GM18508 (cell line): ENCODE data around the gene MYH11.
"Not testable (repeated sequence)": the region's sequence is repeated elsewhere in the genome, so short reads cannot be mapped to it uniquely, and the experiment has no call there.

Experiments used
- ATAC-seq: cut with Tn5 transposase; IDR thresholded peaks from one replicate; pipeline ENCODE4 v1.9.1; 2021; ENCODE audit warnings: moderate number of reproducible peaks; ENCODE audit not compliant: insufficient read depth, unreplicated experiment

Gene MYH11

GRCh38 chr16:15879255-15879811 lies 22.5 kb upstream of the MYH11 start:
- no peak for ATAC-seq

GRCh38 chr16:15876503-15876902 lies 19.7 kb upstream of the MYH11 start:
- ATAC-seq: no peak

GRCh38 chr16:15874745-15875314 lies 18.0 kb upstream of the MYH11 start:
- ATAC-seq: no peak

GRCh38 chr16:15873737-15874136 lies 16.9 kb upstream of the MYH11 start:
- ATAC-seq: no peak

- ATAC-seq: no peak
Observed at GRCh38 chr16:15873301-15873700, 16.5 kb upstream of the MYH11 start.

- no peak for ATAC-seq
Observed at GRCh38 chr16:15870011-15870410, 13.2 kb upstream of the MYH11 start.

- ATAC-seq: no peak
Observed at GRCh38 chr16:15866451-15866850, 9.6 kb upstream of the MYH11 start.

- ATAC-seq: no peak
Observed at GRCh38 chr16:15865742-15866141, 8.9 kb upstream of the MYH11 start.

- ATAC-seq: no peak
Observed at GRCh38 chr16:15864939-15865338, 8.1 kb upstream of the MYH11 start.

- ATAC-seq: no peak
Observed at GRCh38 chr16:15861996-15862395, 5.2 kb upstream of the MYH11 start.

- no peak for ATAC-seq
Observed at GRCh38 chr16:15858921-15859668, 2.3 kb upstream of the MYH11 start.

- ATAC-seq: no peak
Observed at GRCh38 chr16:15857724-15858560, 1.1 kb upstream of the MYH11 start.

GRCh38 chr16:15856182-15856581 lies 646 bp downstream of the MYH11 start:
- ATAC-seq: no peak

GRCh38 chr16:15855704-15856003 lies 1.2 kb downstream of the MYH11 start:
- ATAC-seq: peak; percentile 69

GRCh38 chr16:15854906-15855703 lies 1.7 kb downstream of the MYH11 start:
- no peak for ATAC-seq

GRCh38 chr16:15854061-15854460 lies 2.8 kb downstream of the MYH11 start:
- ATAC-seq: no peak

GRCh38 chr16:15853021-15853420 lies 3.8 kb downstream of the MYH11 start:
- no peak for ATAC-seq

- not testable (repeated sequence) for ATAC-seq
Observed at GRCh38 chr16:15850555-15850954, 6.3 kb downstream of the MYH11 start.

GRCh38 chr16:15849209-15849981 lies 7.4 kb downstream of the MYH11 start:
- ATAC-seq: no peak
